Erythroblast (primary cell): ENCODE measurements around the gene FCHSD2.

Source experiments
- GATA1 ChIP-seq: IDR thresholded peaks from 2 replicates; pipeline ENCODE4 v1.6.1; 2011; ENCODE audit warnings: low read depth, mild to moderate bottlenecking, control low read depth, low read length, moderate library complexity
- POLR2A ChIP-seq: IDR thresholded peaks from 2 replicates; pipeline ENCODE4 v1.6.1; 2011; ENCODE audit warnings: mild to moderate bottlenecking, low read length

DNA sequence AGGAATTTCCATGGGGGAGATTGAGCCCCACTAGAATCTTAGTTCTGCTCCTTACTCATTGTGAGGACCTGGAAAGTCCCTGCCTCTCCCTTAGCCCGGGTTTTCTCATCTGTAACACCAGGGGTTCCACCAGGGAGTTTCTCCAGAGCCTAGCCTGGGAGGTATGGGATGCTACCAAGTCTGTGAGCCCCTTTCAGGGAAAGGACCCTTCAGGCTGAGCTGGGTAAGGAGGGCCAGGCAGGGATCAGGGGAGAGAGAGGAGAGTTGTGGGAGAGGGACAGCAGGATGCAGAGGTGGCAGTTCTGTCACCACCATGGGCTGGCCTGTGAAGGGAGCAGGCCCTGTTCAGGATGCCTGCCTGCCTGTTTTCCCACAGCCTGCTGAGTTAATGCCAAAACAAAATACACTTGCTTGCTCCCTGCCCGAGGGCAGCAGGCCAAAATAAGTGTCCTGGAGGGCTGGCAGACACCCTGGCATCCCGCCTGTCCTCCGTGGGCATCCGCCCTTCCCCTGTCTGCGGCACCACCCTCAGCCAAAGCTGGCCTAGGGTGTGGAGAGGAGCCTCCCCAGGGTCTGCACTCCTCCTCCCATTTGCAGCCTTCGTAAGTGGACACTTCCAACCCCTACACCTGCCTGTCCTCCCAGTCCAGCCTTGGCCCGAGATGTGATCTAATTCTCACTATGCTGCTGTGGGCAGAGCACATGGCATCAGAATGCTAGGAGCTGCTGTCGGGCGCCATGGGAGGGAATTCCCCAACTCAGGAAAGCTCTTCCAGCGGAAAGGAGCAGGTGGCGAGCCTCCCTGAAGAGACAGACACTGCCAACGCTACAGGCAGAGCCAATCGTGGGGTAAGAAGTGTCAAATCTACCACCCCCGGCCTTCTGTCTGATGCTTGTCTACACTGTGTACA lies 5.9 kb upstream of the FCHSD2 start:
- TF ChIP-seq GATA1, result no peak
- no peak for TF ChIP-seq POLR2A
